GM18870 (cell line): Measurements from ENCODE around the gene MMAB.

ENCODE experiments used
- ATAC-seq: cut with Tn5 transposase; IDR thresholded peaks from one replicate; pipeline ENCODE4 v1.9.1; 2021; ENCODE audit warnings: moderate library complexity; ENCODE audit not compliant: unreplicated experiment

MMAB gene

GRCh38 chr12:109541413-109541726 lies 31.9 kb downstream of the MMAB start:
- no peak for ATAC-seq

- ATAC-seq: no peak
Measured at GRCh38 chr12:109540526-109541412, 32.5 kb downstream of the MMAB start.

- no peak for ATAC-seq
Measured at GRCh38 chr12:109539508-109539907, 33.8 kb downstream of the MMAB start.

DNA sequence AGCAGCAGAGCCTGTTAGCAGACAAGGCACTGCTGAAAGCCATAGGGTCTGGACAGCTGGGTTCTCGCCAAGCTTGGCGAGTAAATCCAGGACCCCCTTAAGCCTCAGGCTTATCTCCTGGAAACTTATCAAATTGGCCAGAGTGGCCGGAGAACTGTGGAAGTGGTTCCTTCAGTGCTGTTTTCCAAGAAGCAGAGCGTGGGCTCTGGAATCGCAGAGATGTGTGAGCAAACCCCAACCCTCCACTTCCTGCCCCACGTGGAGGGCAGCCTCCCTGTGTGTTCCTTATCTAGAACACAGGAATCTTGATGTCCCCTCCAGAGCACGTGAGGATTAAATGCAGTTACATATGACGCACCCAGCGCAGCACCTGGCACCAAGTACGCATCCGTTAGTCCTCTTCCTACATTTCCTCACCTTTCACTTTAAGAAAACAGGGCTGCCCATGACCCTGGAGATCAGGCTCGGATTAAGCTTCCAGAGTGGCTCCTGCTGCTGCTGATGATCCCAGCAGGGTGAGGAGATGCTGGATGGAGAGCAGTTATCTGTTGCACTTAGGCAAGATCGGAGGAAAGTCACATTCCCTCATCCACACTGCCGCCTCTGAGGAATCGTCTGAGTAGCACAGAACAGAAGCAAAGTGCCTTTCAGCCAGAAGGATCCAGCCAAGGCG lies 35.0 kb downstream of the MMAB start:
- ATAC-seq: no peak

DNA sequence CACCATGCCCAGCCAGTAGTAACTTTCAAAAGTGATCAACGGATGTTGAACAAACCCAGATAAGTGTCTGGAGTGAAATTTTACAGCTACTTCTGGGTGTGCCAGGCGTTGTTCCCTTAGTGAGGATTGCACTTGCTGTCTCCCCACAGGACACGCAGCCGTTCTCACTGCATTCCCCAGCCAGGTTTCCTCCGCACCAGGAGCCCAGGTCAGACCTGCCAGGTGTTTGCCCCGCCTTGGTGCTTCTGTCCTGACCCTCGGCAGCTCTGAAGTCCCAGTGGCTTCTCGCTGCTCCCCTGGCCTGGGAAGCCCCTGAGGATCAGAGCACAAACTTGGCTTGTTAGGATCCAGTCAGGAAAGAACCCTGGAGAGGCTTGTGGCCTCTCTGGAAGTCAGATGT lies 36.2 kb downstream of the MMAB start:
- no peak for ATAC-seq

- no peak for ATAC-seq
Measured at GRCh38 chr12:109535863-109536250, 37.4 kb downstream of the MMAB start.

DNA sequence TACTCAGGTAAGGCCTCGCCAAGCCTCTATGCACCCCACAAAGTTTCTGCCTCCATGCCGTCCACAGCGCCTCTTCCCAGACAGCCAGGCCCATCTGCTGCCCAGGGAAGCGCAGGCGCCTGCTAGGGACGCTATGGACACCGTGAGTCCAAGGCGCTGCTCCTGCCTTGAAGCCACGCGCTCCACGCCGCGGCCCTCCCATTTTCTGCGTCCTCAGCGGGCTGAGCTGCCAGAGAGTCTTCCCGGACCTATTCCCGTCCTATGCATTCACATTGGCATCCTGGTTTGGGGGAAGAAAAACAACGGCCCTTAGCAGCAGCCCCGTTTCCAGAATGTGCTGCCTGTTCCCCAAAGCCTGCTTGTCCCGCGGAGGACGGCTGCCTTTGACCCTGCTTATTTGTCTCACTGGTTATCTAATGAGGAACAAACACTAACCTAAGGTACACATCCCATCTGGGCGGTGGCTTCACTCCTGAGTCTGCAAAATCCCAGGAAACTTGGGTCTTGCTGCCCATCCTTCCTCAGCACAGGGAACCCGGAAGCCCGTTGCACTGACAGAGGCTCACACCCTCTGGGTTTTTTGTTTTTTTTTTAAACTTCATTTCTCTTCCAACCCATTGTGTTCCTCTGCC lies 38.0 kb downstream of the MMAB start:
- ATAC-seq: no peak

DNA sequence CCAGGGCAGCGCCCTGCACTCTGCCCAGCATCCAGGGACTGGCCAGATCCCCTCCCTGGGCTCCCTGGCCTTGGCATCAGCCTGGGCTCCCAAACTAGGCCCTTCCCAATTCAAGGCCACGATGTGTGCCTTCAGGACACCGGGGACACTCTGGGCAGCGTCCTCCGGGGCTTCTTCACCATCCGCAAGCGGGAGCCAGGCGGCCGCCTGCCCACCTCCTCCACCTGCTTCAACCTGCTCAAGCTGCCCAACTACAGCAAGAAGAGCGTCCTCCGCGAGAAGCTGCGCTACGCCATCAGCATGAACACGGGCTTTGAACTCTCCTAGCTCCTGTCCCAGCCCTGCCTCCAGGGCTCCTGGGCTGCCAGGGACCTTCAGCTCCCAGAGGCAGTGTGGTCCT lies 38.8 kb downstream of the MMAB start:
- no peak for ATAC-seq

GRCh38 chr12:109533487-109533740 lies 39.9 kb downstream of the MMAB start:
- ATAC-seq: no peak

- ATAC-seq: no peak
Measured at GRCh38 chr12:109532721-109533486, 40.4 kb downstream of the MMAB start.

DNA sequence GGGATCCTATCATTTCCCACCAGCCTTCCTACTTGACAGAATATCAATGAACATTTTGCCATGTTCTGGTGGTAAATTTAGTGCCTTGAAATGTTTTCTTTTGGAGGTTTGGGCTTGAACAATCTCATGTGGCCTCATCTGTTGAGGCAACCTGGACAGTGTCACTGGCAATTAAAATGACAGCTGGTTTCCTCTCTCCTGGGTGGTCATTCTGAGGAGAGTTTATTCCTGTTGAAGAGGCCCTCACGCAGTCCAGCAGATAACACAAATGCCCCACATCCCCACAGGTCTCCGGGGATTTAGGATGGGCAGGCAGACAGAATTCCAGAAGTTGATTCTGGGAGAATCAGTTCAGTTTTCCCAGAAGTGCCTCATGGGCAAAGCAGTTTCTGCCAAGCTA lies 41.9 kb downstream of the MMAB start:
- ATAC-seq: no peak

- no peak for ATAC-seq
Measured at GRCh38 chr12:109529691-109530640, 43.3 kb downstream of the MMAB start.

DNA sequence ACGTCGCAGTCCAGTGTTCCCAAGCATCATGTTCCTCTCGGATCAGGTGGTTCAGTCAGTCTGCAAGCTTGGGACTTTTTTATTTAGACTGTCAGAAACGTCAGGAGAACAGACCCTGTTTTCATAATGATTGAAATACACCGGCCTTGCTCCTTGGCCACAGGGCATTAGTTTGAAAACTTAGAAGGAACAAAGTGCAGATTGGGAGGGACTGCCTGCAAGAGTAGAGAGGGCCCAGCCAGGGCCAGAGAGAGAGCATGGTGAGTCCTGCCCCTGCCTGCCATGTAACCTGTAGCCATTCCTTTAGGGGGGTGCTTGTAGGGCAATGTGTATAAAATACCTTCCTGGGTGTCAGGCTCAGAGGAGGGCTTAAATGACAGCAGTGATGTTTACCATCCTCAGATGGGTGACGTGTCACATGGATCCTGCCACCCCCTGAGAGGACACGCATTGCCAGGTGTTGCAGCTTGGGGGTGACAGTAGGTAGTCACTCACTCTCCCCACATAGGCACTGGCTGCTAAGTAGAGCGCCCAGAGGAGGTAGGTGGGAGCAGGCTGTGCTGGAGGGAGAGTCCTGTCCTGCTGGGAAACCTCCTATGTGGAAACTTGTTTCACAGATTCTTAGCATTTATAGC lies 45.7 kb downstream of the MMAB start:
- no peak for ATAC-seq

DNA sequence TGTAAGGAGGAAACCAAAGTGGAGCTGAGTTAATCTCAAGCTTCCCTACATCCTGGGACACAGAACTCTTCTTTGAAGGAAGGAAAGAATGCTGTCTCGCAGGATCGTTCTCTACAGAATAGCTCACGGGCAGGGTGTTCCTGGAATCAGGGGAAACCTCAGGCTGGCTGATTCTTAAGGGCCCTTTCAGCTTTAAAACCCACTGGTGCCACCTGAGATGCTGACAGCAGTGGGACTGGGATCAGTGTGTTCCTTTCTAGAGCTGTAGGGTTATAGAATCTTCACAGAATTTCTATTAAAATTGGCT lies 48.1 kb downstream of the MMAB start:
- ATAC-seq: no peak

DNA sequence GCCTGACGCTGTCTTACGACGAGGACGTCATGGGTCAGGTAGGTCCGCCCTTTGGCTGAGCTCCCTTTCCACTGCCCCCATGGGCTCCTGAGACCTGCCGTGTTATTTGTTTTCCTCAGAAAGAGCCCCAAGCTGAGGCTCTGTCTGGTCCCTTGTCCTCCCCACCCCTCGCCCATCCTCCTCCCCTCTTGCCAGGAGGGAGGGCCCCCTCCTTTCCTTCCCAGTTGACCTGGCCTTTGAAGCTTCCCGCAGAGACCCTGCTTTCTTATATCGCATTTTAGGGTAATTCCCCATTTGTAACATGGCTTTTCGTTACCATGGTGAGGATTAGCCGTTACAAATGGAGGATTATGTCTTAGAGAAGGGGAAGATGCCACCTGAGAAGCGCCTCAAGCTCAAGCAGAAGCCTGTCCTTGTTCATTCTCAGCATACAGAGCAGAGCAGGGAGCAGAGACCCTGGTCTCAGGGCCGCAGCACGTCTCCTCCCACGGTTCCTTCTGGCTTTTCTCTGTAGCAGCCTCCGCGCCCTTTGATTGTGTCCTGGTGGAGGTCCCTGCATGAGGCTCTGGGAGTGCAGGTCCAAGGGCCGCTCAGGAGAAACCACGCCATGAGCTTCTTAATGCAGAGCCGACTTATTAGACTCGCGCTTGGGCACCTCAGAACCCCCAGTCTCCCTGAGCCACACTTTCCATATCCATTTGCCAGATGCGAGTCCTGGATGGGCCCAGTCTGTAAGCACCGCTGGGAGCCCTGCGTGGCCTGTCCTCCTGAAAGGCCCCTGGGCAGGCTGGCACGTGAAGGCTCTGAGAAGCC lies 48.6 kb downstream of the MMAB start:
- no peak for ATAC-seq

GRCh38 chr12:109523504-109523903 lies 49.8 kb downstream of the MMAB start:
- no peak for ATAC-seq

- no peak for ATAC-seq
Measured at GRCh38 chr12:109523071-109523470, 50.2 kb downstream of the MMAB start.

GRCh38 chr12:109521831-109522230 lies 51.5 kb downstream of the MMAB start:
- no peak for ATAC-seq

DNA sequence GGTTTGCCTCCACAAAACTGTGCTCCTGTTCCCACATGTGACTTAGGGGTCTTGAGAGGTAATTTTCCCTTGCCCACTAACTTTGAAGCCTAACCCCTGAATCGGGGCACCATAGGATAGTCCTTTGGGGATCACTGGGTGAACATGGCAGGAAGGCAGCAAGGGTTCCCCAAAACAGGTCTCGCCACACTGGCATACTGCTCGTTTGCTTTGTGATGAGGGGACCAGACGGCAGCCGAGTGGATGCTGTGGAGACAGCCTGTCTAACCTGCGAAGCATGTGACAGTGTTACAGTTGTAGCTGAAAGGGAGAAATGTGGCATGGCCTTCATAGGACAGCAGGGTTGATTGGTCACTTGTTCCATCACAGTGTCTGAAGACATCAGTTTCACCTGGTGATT lies 53.5 kb downstream of the MMAB start:
- no peak for ATAC-seq
